Cardiac atrium fibroblast (primary cell): Measurements from ENCODE around the gene KITLG. TPM values are rescaled to one million over a fixed set of nuclear protein-coding genes. Genes with fewer than 3 reads are reported as not detected.

Experiments
- total RNA-seq: library from RNA; depleted of rRNA; stranded (reverse); fragments of >200 nt; gene quantifications from 2 replicates; pipeline ENCODE4 v1.2.3, GENCODE V29; 2015

The KITLG gene
- total RNA-seq = 15.2 and 19.8 TPM in 2 replicates

GRCh38 chr12:88580051-88580871 lies at the start of gene KITLG:
KITLG (minus strand) TSS chr12:88580471; CDS start chr12:88580278, 193 bp downstream.

